Fibroblast of skin of back (primary cell): ENCODE measurements around the gene SLC38A6.

Source experiments
- DNase-seq: peaks from one replicate; pipeline ENCODE4 v3.0.0-alpha.2; 2013

SLC38A6 gene

DNA sequence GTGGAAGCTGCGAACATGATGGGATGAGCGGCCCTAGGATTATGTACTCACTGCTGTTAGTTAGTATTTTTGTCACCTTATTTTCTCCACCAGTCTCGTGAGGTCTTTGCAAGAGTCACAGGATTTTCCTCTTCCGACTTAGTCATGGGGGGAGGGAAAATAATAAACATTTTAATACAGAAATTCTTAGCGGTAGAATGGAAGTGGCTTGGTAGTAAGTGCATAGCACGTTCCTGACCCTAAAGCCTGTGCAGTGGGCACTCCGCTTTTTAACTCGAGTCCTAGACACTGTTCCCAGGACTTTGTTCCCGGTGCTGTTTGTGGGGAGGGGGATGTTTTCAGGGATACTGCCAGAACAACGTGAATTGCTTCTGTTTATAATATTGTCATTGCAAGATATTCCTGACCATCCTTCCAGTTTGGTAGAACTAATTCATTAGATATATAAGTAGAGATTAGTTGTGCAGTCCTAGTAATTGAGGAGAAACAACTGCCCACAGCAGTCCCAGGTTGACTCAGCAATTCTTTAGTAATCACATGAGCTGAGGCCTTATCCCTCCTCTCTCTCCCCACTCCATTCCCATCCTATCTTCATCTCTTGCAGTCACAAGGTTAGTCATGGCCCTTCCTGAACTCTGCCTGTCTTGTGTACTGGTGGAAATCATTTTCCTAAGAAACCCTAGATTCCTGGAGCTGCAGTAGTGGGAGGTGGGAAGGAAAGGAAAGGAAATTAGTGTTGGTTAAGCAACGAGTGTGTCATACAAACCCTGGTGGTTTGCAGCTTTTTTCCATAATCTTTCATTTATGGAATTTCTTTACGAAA is 799 bp downstream of the SLC38A6 start:
- DNase-seq = peak; percentile 74

DNA sequence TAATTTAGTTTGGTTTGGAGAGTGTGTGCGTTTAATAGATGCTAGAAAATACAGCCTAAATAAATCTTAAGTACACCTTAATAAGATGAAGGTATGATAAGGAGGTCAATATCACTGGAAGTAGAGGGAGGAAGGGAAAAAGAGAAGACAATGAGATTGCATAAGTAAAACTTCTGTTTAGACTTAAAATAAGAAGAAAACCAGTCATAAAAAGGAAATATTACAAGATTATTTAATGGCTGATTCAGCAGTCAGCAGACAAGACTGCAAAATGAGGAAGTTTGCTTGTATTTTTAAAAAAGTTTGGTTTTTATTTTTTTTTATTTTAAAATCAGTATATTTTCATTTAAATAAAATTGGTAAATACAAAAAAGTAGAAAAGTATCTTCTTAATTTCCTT is 3.2 kb downstream of the SLC38A6 start:
- no peak for DNase-seq

DNA sequence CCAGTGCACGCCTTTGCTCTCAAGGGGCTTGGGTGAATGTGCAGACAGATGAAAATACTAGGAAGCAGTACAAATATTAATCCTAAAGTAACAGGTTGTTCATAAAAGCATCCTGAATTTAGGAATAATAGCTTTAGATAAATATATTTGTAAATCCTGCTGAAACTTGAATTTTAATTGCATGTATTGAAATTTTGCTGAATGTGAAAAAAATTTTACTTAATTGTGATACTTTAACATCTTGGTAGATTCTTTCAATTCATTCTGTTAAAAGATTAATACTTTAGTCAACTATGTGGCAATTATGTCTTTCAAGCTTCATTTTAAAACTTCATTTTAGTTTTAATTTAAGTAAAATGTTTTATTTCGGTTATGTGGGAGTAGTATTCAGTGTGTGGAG is 5.5 kb downstream of the SLC38A6 start:
- DNase-seq = no peak

DNA sequence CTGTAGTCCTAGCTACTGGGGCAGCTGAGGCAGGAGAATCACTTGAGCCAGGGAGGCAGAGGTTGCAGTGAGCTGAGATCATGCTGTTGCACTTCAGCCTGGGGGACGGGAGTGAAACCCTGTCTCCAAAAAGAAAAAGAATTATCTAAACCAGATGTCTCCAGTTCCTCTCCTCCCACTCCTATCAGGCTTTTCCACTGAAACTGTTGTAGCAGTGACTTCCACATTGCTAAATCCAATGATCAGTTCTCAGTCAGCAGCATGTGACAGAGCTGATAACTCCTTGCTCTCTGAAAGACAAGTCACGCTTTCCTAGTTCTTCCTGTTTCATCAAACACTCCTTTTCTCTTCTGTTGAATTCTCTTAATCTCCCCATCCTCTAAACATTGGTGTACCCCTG is 8.6 kb downstream of the SLC38A6 start:
- no peak for DNase-seq

DNA sequence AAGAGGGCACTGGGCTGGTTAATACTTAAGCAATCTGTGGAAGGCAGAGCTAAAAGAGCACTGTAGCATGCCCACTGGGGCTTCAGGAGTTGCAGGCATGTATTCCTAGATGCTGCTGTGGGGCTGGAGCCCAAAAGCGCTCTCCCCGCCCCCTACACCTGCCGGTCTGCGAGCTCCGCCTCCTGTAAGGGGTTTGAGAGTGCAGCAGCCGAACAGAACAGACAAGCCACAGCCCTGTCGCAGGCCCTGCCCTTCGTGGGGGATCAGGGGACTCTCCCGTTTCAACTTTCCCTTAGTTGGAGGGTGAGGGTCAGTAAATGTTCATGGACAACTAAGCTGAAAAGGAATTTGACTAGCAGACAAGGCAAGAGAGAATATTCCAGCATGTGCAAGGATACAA is 17.6 kb downstream of the SLC38A6 start:
- DNase-seq = no peak

DNA sequence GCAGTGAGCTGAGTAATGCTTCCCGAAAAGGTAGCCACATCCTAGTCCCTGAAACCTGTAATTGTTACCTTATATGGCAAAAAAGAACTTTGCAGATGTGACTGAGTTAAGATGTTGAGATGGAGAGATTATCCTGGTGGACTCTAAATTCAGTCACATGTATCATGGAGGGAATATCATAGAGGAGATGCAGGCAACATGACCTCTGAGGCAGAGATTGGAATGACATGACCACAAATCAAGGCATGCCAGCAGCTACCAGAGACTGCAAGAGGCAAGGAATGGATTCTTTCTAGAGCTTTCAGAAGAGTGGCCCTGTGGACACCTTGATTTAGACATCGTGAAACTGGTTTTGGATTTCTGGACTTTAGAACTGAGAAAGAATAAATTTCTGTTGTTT is 18.5 kb downstream of the SLC38A6 start:
- DNase-seq = no peak

DNA sequence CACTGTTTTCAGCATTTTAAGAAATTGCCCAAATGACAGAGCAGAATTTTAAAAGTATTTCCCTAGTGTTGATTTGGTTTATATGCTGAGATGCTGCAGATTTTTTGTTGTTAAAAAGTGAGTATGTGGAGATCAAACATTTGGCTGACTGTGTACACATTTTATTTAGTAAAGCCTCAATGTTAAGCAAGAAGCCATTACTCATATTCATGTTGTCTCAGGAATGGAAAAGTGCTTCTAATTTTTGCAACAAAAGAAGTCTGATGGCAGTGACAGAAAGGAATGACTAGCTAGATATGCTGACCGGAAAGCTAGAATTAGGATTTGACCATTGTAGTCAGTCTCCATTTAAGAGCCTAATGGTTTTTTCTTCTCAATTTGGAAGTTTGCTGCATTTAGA is 22.5 kb downstream of the SLC38A6 start:
- peak; percentile 16 for DNase-seq

DNA sequence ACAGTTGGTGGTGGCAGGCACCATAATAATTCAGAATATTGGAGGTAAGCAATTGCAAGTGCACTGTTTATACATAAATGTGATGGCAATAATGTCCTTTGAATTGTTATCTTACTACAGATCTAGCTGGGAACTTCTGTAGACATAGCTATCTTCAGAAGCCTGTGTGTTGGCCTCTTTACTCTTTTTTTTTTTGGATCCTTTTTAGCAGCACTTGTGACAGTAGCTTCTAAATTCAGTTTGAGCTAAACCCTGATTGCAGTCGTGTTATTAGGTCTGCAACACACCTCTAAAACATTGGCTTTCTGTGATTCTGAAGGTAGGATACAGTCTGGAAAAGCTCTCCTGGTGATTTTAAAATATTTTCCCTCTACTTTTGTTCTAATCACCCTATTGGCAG is 38.5 kb downstream of the SLC38A6 start:
- no peak for DNase-seq

DNA sequence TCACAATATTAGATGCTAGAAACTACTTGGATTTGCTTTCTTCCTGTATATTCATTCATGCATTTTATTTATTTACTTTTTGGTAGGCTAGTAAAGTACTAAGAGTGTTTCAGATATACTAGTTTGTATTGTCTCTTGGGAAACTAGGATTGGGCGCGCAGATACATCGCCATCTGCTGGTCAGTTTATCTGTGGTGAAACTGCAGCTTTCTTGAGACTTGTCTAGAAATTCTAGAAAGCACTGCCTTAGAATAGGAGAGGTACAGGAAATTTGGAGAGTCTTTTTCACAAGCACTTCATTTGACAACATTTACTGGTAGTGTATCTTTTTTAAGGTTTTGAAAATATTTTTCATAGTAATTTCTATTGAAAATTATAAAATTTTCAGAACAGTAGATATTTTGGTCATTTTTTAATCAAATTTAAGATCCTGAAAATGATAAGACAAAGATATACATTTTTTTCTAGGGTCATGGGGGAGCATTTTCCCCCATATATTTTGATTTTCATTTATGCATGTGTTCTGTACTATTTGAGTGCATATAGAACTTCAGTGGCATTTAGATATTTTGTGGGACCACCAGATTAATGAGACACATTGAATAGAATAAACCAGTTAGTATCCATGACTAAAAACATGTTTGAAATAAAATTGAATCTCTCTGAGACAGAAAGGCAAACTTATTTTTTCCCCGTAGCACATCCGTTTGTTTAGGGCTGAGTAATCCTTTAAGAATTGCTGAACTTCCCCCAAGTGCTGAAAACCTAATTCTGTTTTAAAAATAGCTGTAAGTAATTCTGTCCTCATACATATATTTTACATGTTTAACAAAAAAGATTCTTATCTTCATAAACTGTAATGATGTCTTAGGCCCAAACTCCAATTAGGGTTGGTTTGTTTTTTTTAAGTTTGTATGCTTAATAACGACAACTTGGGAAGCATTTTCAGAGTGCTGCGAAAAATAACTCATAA is 44.5 kb downstream of the SLC38A6 start:
- peak; percentile 82 for DNase-seq

DNA sequence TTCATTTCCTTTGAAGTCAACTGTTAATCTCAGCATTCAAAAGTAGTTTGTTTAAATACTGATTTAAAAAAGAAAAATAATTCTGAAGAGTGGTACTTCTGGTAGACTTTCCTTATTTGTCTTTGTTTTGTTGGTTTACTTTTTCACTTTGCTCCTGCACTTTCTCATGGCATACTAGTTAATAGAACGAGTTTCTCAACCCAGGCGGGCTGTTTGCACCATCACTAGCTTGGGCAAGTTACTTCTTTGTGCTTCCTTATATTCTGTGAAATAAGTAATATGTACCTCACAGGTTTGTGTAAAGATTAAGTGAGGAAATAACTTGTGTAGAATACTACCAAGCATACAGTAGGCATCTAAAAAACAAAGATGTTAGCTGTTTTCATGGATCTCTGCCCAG is 45.5 kb downstream of the SLC38A6 start:
- DNase-seq = no peak

DNA sequence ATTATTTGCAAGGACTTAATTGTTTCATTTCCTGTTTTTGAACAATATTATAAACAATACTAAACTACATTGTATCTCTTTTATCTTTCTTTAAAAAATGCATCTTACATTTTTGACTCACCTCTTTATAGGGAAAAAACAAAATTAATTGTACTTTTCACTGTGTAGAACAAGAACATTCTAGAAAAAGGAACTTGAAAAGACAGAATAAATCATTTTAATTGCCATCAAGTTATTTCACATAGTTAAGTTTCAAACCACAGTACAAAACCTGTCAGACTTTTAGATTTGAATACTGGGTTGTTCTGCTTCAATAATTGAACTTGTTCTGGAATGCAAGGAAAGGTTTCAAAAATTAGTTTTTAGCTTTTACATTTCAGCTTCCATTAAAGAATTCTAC is 50.0 kb downstream of the SLC38A6 start:
- DNase-seq = no peak

DNA sequence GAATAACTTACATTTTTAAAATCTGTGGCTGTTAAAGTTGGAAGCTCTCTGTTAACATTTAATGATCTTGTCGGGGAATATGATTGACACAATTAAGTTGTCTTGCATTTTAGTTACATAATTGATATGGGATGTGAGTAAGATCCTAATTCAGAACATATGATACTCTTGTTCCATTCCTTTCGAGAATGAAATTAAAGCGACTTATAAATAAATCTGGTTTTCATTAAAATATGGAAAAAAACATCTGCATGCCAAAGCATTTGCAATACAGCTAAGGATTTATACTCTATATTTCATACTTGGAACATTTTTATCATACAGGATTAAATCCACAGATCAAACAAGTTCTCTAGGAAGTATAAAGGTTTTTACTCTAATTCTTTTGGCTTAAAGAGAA is 52.0 kb downstream of the SLC38A6 start:
- peak; percentile 43 for DNase-seq

DNA sequence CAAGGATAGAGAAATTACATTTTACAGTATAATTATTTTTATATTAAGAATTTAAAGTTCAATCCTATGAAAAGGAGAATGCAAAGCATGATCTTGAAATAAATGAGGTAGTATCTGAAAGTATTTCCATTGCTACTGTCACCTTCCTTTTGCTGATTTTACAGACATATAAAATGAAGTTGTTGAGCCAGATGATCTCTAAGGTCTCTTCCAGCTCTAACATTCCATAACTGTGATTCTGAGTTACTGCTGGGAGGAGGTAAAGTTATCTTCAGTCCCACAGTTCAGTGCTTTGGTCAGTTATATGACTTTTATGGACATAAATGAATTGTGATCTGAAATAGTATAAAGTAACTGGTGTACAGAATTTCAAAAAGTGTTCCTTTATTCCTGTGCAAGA is 52.8 kb downstream of the SLC38A6 start:
- DNase-seq = peak; percentile 58

DNA sequence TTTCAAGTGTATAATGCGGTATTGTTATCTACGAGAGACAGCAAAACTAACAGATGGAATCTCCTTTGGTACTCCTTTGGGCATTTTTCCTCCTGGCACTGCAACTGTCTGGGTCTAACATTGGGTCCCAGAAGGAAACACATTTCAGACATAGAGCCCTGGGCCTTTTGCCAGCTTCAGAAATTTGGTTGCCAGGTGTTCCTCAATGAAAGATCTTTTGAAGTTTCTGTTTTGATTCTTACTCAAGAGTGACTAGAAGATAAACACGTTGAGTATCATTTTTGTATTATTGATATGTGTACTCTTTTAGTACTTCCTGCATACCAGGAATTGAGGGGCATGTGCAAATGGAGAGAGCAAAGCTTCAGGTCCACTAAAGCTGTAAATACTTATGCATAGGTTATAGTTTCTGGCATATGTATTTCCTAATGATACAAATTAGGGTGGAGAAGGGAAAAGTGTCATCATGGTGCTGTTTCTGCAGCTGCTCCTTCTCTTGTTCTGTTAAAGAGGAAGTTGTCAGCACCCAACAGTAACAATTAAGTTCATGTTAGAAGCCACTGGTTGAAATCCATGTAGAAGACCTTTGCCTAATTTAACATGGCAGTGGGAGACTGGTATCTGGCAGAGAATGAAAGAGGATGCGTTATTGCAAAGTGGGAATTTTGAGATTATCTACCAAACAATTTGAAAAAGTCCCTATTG is 53.5 kb downstream of the SLC38A6 start:
- no peak for DNase-seq

DNA sequence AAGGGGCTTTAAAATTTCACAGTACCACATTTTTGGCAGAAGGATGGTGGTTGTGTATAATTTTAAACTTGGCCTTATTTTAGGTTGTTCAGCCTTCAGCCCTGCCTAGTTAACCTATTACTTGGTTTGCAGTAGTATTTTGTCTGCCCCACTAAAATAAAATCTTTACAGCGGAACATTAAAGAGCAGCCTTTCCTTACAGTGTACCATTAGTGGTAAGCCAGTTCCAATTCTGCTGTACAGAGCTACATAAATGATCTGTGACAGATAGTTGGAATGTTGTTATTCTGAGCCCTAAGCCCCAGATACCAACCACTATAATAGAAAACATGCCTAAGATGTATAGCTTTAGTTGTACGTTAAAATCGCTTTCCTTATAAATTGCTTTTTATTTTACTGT is 56.2 kb downstream of the SLC38A6 start:
- DNase-seq = peak; percentile 26

DNA sequence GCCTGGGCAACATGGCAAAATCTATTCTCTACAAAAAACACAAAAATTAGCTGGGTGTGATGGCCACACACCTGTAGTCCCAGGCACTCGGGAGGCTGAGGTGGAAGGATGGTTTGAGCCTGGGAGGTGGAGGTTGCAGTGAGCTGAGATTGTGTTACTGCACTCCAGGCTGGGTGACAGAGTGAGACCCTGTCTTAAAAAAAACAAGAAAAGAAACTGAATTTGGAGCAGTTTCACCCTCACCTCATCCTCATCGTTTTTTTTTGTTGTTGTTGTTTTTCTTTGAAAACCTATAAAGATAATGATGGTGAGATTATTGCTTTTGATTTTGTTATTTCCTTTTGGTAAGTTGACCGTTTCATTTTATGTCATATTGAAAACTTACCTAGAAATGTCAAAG is 60.7 kb downstream of the SLC38A6 start:
- DNase-seq = no peak

DNA sequence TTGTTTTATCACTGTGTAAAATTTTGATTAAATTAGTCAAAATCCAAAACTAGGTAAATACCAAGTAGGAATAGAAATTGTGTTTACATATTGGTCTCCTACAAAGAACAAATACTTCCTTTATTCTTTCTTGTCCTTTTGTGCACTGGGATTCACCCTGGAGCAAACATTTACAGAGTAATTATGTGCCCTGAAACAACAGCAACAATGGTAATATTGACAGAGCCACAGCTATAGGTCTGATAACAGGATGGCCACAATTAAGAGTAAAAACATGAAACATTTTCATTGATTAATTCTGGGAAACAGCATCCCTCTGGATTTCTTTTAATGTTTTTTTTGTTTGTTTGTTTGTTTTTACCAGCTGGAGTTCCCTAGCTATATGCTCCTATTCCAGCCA is 61.2 kb downstream of the SLC38A6 start:
- no peak for DNase-seq

DNA sequence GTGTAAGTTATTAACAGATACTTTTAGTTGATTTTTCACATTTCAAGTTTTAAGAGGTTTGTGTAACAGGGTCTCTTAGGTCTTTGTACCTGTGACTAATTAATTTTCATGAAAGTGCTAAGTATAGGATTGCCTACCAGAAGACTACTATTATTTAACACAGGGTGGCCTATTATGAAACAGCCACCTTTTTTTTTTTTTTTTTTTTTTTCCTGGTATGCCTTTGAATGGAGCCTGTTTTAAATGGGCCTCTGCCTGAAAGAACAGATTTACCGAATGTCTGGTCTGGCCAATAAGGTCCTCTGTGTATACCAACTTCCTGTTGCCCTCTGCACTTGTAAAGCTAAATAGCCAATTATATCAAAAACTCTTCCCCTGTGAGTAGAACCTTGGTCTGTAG is 62.5 kb downstream of the SLC38A6 start:
- no peak for DNase-seq

DNA sequence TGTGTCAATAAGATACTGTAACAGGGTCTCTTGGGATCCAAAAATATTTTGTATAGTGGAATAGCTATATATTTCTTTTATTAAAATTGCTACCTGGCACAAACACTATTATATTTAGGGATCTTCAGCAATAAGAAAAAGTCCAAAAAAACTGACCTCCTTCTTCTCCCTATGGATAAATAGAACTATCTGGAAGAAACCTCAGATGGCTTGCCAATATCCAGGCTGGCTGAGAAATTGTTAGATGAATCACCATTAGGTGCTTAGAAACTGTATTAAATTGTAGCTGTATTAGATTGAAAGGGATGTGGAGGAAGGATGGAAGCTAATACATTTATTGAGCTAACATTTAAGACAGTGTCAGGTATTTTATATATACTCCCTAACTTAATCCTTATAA is 66.0 kb downstream of the SLC38A6 start:
- no peak for DNase-seq

DNA sequence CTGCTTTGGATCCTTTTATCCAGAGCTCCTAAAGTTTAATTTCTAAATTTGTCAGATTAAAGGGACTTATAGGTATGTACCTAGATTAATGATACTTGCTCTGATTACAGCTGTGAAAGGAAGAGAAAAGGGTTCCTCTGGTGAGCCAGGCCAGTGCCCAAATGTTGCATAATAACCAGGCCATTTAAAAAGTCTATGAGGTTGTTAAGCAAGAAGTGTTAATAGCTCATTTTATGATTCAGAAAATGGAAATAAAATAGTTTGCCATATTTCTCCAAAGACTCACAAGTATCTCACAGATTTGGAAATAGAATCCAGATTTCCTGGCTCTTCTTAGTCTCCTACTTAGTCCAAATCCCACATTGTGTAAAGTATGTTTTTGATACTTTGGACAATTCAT is 67.6 kb downstream of the SLC38A6 start:
- no peak for DNase-seq

DNA sequence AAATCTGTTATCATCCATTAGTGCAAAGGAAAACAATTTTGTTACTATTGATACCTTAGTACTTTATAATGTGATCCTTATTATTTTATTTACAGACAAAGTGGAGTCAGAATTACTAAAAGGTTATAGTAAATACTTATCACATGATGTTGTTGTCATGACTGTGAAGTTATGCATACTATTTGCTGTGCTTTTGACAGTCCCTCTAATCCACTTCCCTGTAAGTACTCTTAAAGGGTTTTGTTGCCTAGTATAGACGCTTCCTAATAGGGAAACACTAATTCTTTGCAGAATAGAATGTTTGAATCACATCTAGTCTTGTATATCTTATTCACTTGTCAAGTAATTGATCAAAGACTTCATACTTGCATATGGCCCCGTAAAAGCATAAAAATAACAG is 69.4 kb downstream of the SLC38A6 start:
- no peak for DNase-seq

DNA sequence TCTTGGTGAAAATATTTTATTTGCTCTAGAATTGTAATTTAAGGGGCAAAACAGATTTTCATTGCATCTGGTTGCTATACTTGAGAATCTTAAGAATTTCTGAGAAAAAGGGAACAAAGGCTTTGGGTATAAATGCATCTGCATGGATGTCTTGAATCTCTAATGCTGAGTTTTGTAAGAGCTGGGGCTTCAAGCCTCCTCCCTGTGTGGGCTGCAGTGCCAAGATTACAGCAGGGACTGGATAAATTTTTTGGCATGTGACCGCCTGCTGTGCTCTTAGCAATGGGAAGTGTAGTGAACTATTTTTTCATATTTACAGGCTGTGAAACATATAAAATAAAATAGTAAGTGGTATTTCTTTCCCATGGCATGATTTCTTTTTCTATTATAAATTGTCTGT is 70.0 kb downstream of the SLC38A6 start:
- DNase-seq = peak; percentile 57

DNA sequence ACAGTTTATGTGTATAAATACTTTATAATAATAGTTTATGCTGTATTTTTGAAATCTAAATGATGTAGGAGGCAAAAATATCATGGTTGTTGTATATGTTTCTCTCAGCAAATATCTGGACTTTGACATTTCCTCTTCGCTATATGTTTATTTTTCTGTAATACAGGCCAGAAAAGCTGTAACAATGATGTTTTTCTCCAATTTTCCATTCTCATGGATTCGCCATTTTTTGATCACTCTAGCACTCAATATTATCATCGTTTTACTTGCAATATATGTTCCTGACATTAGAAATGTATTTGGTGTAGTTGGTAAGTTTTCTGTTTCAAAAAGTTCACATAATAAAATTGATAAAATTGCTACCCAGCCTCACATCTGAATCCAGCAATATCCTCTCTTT is 70.6 kb downstream of the SLC38A6 start:
- DNase-seq = no peak
